ENCODE measurements around the gene RFTN2. TPM values are rescaled to one million over a fixed set of nuclear protein-coding genes. Genes with fewer than 3 reads are reported as not detected.
"Not testable (repeated sequence)": the region's sequence is repeated elsewhere in the genome, so short reads cannot be mapped to it uniquely, and the experiment has no call there.

RFTN2 gene
- total RNA-seq, 2 experiments from 2014 or later, result not detected

DNA sequence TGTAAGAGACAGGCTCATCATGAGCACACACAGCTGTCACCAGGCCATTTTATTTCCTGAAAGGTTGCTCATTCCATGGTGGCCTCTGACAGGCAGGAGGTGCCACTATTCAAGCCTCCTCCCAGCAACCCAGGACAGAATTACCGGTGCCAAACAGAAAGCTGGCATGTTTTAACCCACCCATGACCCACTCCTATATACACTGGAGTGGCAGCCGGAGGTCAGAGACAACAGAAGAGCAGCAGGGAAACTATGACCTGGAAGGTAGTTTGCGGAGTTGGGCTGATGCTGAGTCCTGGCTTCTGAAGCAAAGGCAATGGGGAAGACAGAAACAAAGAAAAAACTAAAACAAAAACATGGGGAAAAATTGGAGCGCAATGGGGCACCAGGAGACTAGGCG lies 2.3 kb downstream of the RFTN2 start:
- ChIA-PET CTCF (no interaction called here), POLR2A (no interaction called here)
- Mint-ChIP-seq H3K4me1 (no peaks in the 10 kb centered on the region), H3K36me3 (ENCODE audit: low read depth) (no peaks in the 10 kb centered on the region), H3K27ac (no peak overlapping the region), H3K27me3 (peaks cover 23% of the 10 kb centered on the region), H3K4me3 (no peak overlapping the region), H3K9me3 (peaks cover 3% of the 10 kb centered on the region)
- DNase-seq, result no peak

DNA sequence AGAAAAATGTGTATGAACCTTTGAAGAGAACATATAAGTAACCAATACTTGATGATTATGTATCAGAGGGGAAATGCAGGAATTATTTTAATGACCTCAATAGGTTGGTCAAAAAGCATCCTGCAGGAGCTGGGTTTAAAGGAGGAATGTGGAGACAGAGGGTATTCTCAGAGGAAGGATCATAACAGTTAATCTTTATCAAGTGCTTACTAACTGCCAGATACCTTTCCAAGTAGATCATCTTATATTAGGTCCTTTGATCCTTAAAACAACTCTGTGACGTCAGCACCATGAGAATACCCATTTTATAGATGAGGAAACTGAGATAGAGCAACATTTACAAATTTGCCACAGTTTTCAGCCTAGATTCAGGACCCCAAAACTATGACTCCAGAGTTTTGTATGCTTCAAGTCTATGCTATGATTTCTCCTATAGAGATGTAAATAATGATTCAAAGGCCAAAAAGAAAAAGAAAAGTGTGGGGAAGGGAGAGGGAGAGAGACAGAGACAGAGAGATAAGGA lies 3.0 kb downstream of the RFTN2 start:
- ChIA-PET POLR2A (no interaction called here), CTCF (no interaction called here)
- H3K9me3 Mint-ChIP-seq, result peaks cover 5% of the 10 kb centered on the region
- H3K27me3 Mint-ChIP-seq, result peaks cover 19% of the 10 kb centered on the region
- H3K4me1 Mint-ChIP-seq, result no peaks in the 10 kb centered on the region
- H3K4me3 Mint-ChIP-seq, result no peak overlapping the region
- H3K36me3 Mint-ChIP-seq (ENCODE audit: low read depth), result no peaks in the 10 kb centered on the region
- no peak for DNase-seq
- H3K27ac Mint-ChIP-seq, result no peak overlapping the region

DNA sequence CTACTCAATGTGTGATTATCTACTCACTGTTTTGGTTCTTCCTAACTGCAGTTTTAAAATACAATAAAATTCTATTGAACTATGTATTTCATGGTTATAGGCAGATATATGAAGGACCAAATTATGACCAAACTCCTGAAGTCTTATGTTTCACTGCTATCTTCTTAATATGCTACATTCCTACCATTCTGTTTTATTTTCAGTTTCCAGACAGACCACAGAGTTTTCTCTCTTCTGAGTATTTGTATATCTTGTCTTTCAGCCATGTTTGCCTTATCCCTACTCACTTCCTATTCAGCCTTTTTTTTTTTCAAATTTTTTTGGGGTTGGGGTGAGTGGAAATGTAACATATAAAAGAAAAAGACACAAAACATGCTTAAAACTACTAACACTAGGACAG lies 6.3 kb downstream of the RFTN2 start:
- H3K27ac Mint-ChIP-seq, result no peak overlapping the region
- peaks cover 16% of the 10 kb centered on the region for H3K27me3 Mint-ChIP-seq
- ChIA-PET CTCF (no interaction called here), POLR2A (no interaction called here)
- H3K4me3 Mint-ChIP-seq, result no peak overlapping the region
- no peaks in the 10 kb centered on the region for H3K4me1 Mint-ChIP-seq
- DNase-seq, result no peak
- H3K36me3 Mint-ChIP-seq (ENCODE audit: low read depth), result no peaks in the 10 kb centered on the region
- H3K9me3 Mint-ChIP-seq, result peaks cover 6% of the 10 kb centered on the region

GRCh38 chr2:197668296-197668695 lies 7.1 kb downstream of the RFTN2 start:
- ChIA-PET CTCF (no interaction called here), POLR2A (no interaction called here)
- DNase-seq, result no peak
- Mint-ChIP-seq H3K27me3 (peaks cover 13% of the 10 kb centered on the region), H3K27ac (no peak overlapping the region), H3K4me1 (no peaks in the 10 kb centered on the region), H3K4me3 (no peak overlapping the region), H3K9me3 (peaks cover 6% of the 10 kb centered on the region), H3K36me3 (ENCODE audit: low read depth) (no peaks in the 10 kb centered on the region)

GRCh38 chr2:197666277-197666676 lies 9.1 kb downstream of the RFTN2 start:
- H3K4me1 Mint-ChIP-seq, result no peaks in the 10 kb centered on the region
- H3K27ac Mint-ChIP-seq, result no peak overlapping the region
- H3K27me3 Mint-ChIP-seq, result peaks cover 5% of the 10 kb centered on the region
- ChIA-PET CTCF (no interaction called here), POLR2A (no interaction called here)
- no peak for DNase-seq
- H3K36me3 Mint-ChIP-seq (ENCODE audit: low read depth), result no peaks in the 10 kb centered on the region
- no peak overlapping the region for H3K4me3 Mint-ChIP-seq
- peaks cover 6% of the 10 kb centered on the region for H3K9me3 Mint-ChIP-seq

DNA sequence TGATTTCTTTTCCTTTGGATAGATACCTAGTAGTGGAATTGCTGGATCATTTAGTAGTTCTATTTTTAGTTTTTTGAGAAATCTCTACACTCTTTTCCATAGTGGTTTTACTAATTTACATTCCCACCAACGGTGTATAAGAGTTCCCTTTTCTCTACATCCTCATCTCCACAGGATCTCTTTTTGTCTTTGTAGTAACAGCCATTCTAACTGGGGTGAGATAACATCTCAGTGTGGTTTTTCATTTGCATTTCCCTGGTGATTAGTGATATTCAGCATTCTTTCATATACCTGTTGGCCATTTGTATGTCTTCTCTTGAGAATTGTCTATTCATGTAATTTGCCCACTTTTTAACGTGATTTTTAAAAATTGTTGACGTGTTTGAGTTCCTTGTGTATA lies 13.8 kb downstream of the RFTN2 start:
- H3K27me3 Mint-ChIP-seq, result peaks cover 1% of the 10 kb centered on the region
- no peak overlapping the region for H3K4me3 Mint-ChIP-seq
- H3K36me3 Mint-ChIP-seq (ENCODE audit: low read depth), result no peaks in the 10 kb centered on the region
- H3K9me3 Mint-ChIP-seq, result no peaks in the 10 kb centered on the region
- ChIA-PET CTCF (no interaction called here), POLR2A (no interaction called here)
- no peaks in the 10 kb centered on the region for H3K4me1 Mint-ChIP-seq
- DNase-seq, result no peak
- no peak overlapping the region for H3K27ac Mint-ChIP-seq

DNA sequence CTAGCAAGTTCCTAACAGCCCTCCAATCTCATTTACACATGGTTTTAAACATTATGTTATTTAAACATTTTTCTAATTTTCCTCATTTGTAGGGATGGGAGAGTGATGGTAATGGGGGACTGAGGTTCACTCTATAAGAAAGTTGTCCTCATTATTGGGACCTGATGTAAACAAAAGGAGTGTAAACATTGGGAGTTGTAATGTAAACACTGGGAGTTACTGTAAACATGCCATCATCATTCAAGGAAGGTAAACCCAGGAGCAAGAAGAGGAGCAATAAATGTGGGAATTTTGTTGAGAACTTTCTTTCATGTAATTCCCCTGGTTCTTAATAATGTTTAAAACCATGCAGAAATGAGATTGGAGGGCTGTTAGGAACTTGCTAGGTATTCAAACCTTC lies 17.8 kb downstream of the RFTN2 start:
- ChIA-PET CTCF (no interaction called here), POLR2A (no interaction called here)
- peaks cover 2% of the 10 kb centered on the region for H3K27me3 Mint-ChIP-seq
- no peaks in the 10 kb centered on the region for H3K36me3 Mint-ChIP-seq (ENCODE audit: low read depth)
- no peaks in the 10 kb centered on the region for H3K4me1 Mint-ChIP-seq
- DNase-seq, result no peak
- no peak overlapping the region for H3K4me3 Mint-ChIP-seq
- no peak overlapping the region for H3K27ac Mint-ChIP-seq
- H3K9me3 Mint-ChIP-seq, result no peaks in the 10 kb centered on the region

DNA sequence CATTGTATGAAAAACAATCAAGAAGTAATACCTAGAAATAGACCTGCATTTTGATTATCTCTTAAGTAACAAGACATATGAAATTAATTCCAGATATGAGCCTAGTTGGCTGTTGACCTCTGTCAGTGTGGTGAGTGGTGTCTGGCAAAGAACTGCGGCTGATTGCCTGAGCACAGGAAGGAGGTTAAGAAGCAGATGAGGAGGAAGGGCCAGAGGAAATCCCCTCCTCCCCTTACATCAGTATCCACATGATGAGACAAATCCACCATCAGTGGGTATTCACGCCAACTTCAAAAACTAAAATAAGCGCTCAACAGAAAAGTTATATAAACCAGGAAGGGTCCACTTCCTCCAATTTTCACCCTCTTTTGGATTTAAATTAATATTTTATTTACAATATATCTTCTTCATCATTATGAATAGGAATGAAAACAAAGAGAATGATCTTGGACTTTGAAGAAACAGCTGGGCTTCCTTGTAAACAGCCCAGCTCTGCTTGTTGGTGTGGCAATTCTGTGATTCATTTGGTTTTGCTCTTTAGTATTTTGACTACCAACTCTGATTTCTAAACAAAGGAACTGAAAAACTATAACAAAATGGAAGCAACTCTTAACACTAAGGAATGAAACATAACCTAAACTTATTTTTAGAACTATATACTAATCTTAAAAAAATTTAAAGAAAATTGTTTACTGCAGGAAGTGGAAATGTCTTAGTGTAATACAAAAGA lies 27.3 kb downstream of the RFTN2 start:
- no peak for DNase-seq
- Mint-ChIP-seq H3K36me3 (ENCODE audit: low read depth) (no peaks in the 10 kb centered on the region), H3K27me3 (peaks cover 9% of the 10 kb centered on the region), H3K9me3 (no peaks in the 10 kb centered on the region), H3K27ac (no peak overlapping the region), H3K4me1 (no peaks in the 10 kb centered on the region), H3K4me3 (no peak overlapping the region)
- ChIA-PET CTCF (no interaction called here), POLR2A (no interaction called here)

DNA sequence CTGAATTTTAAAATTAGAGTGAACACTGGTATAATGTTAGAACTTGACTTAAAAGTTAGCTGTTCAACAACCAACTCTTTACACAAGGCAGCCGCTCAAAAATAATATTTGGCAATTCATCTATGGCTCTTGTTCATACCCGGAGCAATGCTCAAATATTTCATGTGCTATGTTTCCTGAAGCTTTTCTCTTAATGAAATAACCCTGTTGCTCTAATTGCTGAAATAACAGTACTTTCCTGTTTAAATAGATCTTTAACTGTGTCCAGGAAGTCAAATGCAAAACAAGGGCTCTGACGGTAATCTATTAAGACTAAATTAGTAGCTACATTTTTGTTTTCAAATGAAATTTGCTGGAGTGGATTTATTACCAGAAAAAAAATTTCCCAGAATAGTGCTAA lies 33.7 kb downstream of the RFTN2 start:
- POLR2A ChIA-PET, result no interaction called here
- no peak for DNase-seq
- Mint-ChIP-seq H3K27me3 (peaks cover 8% of the 10 kb centered on the region), H3K36me3 (ENCODE audit: low read depth) (no peaks in the 10 kb centered on the region), H3K4me1 (no peaks in the 10 kb centered on the region), H3K4me3 (no peak overlapping the region), H3K27ac (no peak overlapping the region), H3K9me3 (no peaks in the 10 kb centered on the region)
- CTCF ChIA-PET, result no interaction called here

GRCh38 chr2:197640571-197641122 lies 34.7 kb downstream of the RFTN2 start:
- POLR2A ChIA-PET, result interaction anchor here (1.1 kb wide), 1 partner anchor 65 kb away, joined by 3 read pairs; no protein-coding TSS in a partner anchor
- DNase-seq; H3K27me3 Mint-ChIP-seq; H3K9me3 Mint-ChIP-seq; H3K4me1 Mint-ChIP-seq; H3K36me3 Mint-ChIP-seq (ENCODE audit: low read depth); H3K27ac Mint-ChIP-seq; CTCF ChIA-PET: not testable (repeated sequence)
- H3K4me3 Mint-ChIP-seq, result peak overlapping the region; percentile 42

GRCh38 chr2:197633109-197633657 lies 42.2 kb downstream of the RFTN2 start:
- peaks cover 15% of the 10 kb centered on the region for H3K9me3 Mint-ChIP-seq
- no peak overlapping the region for H3K27ac Mint-ChIP-seq
- no peak for DNase-seq
- no peaks in the 10 kb centered on the region for H3K27me3 Mint-ChIP-seq
- H3K4me1 Mint-ChIP-seq, result no peaks in the 10 kb centered on the region
- CTCF ChIA-PET, result no interaction called here
- POLR2A ChIA-PET, result no interaction called here
- no peaks in the 10 kb centered on the region for H3K36me3 Mint-ChIP-seq (ENCODE audit: low read depth)
- H3K4me3 Mint-ChIP-seq, result no peak overlapping the region

- POLR2A ChIA-PET, result no interaction called here
- no peak overlapping the region for H3K27ac Mint-ChIP-seq
Measured at GRCh38 chr2:197628043-197628500, 47.3 kb downstream of the RFTN2 start.

GRCh38 chr2:197626965-197627625 lies 48.3 kb downstream of the RFTN2 start:
- Mint-ChIP-seq H3K27me3 (no peaks in the 10 kb centered on the region), H3K4me3 (no peak overlapping the region), H3K4me1 (no peaks in the 10 kb centered on the region), H3K36me3 (ENCODE audit: low read depth) (no peaks in the 10 kb centered on the region), H3K9me3 (peaks cover 6% of the 10 kb centered on the region), H3K27ac (no peak overlapping the region)
- ChIA-PET CTCF (no interaction called here), POLR2A (no interaction called here)
- DNase-seq, result no peak

More at GRCh38 chr2:197628043-197628500, 47.3 kb downstream of the RFTN2 start:
- Mint-ChIP-seq H3K36me3 (ENCODE audit: low read depth) (no peaks in the 10 kb centered on the region), H3K27me3 (no peaks in the 10 kb centered on the region), H3K4me3 (no peak overlapping the region), H3K4me1 (no peaks in the 10 kb centered on the region), H3K9me3 (peaks cover 13% of the 10 kb centered on the region)
- CTCF ChIA-PET, result no interaction called here
- DNase-seq, result no peak
